Ramos (cell line): ENCODE measurements around the gene FYCO1.
"Not testable (repeated sequence)": the region's sequence is repeated elsewhere in the genome, so short reads cannot be mapped to it uniquely, and the experiment has no call there.

ENCODE experiments used
- in situ Hi-C: fragments of 300-500 bp; cut with MboI; formaldehyde crosslinking; loops from one replicate; pipeline ENCODE4 v1.14.3; 2022; ENCODE audit warnings: low sequenced_read_pairs; ENCODE audit not compliant: unreplicated experiment

Gene FYCO1

GRCh38 chr3:45995236-45996192, at the start of gene FYCO1:
Gene FYCO1, minus strand, starts transcription at chr3:45995824. Its CDS starts 10,914 bp downstream, at chr3:45984910.
- in situ Hi-C loops: no loop called here

- in situ Hi-C loops: no loop called here
Measured at GRCh38 chr3:46038916-46039315, 43.3 kb upstream of the FYCO1 start.

GRCh38 chr3:46038071-46038470, 42.4 kb upstream of the FYCO1 start:
- in situ Hi-C loops: not testable (repeated sequence)

DNA sequence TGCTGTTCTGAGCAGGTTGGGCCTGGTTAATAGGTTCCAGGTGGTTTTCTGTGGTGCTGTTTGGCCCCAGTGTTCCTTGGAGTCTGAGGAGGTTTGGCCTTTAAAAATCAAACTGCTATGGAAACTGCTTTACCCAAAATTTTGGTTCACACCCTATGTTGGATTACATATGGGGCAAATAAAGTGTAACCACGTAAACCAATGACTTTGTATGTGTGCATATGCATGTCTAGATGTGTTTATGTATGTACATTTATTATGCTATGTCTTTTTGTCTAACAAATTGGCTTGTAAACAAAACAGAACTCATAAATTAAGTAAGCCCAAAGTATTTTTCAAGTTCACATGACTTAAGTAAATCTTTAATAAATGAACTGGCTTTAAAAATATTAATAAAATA, 40.6 kb upstream of the FYCO1 start:
- in situ Hi-C loops: no loop called here

GRCh38 chr3:46031747-46032146, 36.1 kb upstream of the FYCO1 start:
- in situ Hi-C loops: no loop called here

DNA sequence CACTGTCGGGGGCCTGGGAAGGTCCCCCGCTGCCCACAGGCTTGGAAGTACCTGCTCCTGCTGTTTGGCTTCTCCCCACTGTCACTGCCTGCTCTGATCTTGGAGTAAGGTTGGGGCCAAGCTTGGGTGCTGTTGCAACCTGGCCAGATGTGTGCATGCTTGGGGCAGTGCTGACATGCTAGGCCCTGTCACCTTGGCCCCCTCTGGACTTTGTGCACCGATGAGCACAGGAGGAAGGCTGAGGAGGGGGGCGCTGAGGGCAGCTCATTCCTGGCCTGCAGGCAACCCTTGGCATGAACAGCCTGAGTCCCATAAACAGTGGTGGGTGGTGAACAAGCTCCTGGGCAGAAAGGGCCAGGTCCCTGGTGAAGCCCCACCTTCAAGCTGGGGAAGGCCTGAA, 35.6 kb upstream of the FYCO1 start:
- in situ Hi-C loops: no loop called here

DNA sequence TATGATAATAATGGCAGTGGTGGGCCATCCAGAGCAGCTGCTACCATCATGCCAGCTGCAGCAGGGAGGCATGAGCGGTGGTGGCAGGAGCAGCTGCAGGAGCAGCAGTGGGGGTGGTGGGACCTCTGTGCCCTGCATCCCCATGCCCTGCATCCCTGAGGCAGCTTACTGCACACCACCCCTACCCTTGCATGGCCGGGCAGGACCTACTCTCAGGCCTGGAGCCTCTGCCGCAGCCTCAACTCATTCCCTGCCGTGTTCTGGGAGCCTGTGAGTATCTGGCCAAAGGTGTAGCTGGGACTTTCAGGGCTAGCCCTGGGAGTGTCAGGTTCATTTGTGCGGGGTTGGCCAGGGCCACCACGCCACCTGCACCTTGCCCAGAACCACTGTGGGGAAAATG, 35.0 kb upstream of the FYCO1 start:
- in situ Hi-C loops: no loop called here

DNA sequence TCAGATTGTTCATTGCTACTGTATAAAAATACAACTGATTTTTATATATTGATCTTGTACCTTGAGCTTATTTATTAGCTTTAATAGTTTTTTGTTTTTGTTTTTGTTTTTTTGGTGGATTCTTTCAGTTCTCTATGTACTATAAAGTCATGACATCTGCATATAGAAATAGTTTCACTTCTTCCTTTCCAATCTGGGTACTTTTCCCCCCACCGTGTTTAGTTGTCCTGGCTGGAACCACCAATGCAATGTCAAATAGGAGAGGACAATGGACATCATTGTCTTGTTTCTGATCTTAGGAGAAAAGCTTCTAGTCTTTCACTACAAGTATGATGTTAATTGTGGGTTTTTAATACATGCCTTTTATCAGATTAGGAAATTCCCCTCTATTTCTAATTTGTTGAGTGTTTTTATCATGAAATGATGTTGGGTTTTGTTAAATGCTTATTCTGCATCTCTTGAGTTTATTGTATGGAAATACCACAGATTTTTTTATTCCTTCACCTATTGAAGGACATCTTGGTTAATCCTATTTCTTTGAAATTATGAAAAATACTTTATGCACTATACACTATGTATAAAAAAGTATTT, 34.4 kb upstream of the FYCO1 start:
- in situ Hi-C loops: no loop called here

GRCh38 chr3:46027736-46028397, 32.2 kb upstream of the FYCO1 start:
- in situ Hi-C loops: no loop called here

DNA sequence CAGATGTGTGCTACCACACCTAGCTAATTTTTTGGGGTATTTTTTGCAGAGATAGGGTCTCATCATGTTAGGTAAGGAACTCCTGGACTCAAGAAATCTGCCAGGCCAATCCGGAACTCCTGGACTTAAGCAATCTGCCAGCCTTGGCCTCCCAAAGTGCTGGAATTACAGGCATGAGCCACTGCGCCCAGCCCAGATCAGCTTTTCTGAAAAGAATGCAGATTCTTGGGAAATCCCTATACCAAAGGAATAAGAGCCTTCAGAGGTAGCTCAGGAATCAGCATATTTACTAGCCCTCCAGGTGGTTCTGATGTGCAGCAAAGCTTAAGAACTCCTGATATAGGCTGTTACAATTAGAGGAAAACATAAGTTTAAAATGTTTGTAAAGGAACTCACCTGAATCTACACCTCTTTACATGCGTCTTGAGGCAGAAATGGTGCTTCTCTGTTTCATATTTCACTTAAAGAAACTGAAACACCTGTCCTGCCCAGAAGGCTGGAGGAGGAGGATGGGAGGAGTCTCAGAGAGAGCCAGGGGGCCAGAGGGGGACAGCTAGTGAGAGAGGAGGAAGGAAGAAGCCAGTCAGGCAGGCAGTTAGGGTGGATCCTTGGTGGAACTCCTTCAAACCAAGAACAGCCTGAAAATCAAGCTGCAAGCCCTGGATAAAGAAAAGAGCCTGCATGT, 31.5 kb upstream of the FYCO1 start, which contains the start of gene XCR1:
XCR1 (minus strand) TSS at position 463 of the 685 bp plus-strand sequence. CDS start 5,536 bp downstream, outside the sequence.
- in situ Hi-C loops: no loop called here

GRCh38 chr3:46025139-46025538, 29.5 kb upstream of the FYCO1 start:
- in situ Hi-C loops: no loop called here

DNA sequence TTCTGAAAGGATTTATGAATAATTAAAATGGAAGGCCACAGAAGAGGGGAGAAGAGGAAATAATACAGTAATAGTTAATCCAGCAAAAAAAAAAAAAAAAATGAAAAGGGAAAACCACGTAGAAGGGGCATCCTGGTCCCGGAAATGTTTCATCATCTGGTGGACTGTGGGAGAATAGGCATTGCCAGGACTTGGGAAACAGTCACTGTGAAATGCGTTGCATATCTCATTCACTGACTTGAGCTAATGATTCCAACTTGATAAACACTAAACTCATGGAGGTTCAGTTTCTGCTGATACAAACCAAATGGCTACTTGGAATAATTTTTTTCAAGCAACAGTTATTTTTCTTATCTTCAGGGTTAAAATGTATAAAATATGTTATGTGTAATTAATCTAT, 28.5 kb upstream of the FYCO1 start:
- in situ Hi-C loops: no loop called here

DNA sequence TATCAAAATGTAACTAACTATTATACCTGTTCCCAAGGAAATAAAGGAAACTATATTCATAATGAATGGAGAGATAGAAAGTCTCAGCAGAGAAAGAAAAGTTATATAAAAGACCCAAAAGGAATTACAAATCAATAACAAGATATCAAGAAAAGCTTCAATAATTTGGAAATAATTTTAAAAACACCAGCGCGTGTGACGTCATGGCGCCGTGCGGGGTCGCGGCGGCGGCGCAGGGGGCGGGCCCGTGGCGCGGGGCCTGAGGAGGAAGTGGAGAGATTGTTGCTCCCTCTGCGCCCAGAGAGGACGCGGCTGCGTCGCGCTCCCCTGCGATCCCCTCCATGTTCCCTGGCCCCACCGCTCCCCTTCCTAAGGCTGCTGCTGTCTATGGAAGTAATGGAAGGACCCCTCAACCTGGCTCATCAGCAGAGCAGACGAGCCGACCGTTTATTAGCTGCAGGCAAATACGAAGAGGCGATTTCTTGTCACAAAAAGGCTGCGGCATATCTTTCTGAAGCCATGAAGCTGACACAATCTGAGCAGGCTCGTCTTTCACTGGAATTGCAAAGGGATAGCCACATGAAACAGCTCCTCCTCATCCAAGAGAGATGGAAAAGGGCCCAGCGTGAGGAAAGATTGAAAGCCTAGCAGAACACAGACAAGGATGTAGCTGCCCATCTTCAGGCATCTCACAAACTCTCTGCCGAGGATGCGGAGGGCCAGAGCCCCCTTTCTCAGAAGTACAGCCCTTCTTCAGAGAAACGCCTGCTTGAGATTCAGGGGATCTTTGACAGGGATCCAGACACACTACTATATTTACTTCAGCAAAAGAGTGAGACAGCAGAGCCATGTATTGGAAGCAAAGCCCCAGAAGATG, 27.5 kb upstream of the FYCO1 start:
- in situ Hi-C loops: no loop called here

- in situ Hi-C loops: no loop called here
Measured at GRCh38 chr3:46021516-46021915, 25.9 kb upstream of the FYCO1 start.

DNA sequence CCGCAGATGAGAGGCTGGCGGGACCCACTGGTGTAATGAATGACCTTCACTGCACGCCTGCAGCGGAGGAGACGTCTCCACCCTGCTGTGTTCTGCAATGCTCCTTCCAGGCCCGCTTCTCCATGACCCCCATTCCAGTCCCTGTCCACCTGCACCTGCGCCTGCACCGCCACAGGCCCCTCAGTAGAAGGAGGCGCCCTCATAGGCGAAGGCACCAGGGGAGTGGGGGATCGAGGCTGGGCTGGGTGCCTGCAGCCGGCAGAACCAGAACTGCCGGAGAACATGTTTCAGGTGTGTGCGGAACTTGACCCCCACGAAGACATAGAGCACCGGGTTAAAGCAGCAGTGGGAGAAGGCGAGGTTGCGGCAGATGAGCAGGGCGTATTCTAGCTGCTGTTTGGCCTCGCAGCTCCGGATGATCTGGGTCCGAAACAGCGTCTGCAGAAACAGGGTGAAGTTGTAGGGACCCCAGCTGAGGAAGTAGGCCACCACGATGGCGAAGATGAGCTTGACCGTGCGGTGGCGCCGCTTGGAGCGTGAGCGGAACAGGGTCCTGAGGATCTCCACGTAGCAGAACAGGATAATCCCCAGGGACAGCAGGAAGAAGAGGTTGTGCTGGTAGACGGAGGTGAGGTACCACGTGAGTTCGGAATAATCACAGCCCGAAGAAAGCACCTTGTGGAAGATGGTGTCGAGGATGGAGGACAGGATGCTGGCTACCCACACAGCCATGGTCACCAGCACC, 25.3 kb upstream of the FYCO1 start:
- in situ Hi-C loops: no loop called here

GRCh38 chr3:46019707-46020106, 24.1 kb upstream of the FYCO1 start:
- in situ Hi-C loops: no loop called here

DNA sequence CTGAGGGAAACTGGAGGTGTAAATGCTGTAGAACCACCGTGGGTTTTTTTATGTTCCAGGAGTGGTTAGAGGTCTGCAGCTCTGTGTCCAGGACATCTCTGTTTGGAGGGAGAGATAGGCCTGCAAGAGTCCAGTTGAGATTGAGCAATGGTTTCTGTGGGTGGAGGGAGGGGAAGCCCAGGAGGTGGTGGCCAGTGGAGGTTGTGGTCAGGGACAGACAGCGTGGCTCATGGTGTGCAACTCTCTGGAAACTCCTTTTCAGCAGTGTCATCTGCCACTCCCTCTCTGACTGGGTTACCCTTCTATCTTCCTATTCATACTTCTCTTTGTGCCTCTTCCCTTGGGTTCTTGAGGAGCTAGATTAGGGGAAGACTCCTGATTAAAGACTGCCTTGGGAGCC, 22.1 kb upstream of the FYCO1 start:
- in situ Hi-C loops: no loop called here

DNA sequence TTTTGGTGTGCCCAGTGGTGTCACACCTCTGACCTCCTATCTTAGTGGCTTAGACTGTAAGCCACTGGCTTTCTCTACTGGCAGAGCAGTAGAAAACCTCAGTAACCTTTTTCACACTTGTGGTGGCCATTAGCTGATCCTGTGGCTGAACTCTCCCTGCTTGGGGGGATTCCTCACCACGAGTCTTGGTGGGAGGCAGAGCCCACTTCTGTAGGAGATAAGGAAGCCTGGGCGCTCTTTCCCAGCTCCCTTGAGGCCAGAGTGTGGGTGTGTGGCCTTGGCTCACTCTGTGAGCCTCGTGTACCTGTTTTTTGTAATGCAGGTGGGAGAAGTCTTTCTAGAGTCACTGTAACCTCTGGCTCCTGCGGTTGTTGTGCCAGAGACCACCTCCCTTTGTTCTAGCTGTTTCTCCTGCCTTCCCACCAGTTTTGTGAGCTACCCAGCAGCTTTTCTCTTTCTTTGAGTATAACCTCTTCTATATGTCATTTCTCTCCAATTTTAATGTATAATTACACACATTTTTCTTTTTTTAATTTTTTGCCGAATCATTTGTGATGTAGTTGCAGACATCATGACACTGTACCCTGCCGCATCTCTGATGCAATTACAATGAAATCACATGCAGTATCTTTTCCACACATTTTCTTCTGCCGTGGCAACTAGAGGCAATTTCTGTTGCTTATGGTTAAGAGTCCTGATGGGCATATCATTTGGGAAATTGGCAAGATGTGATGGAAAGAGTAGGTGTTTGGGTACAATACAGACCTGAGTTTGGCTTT, 17.9 kb upstream of the FYCO1 start:
- in situ Hi-C loops: no loop called here
